ENCODE results near the gene ALPP. TPM values are rescaled to one million over a fixed set of nuclear protein-coding genes. Genes with fewer than 3 reads are reported as not detected.
"Not testable (repeated sequence)": the region's sequence is repeated elsewhere in the genome, so short reads cannot be mapped to it uniquely, and the experiment has no call there.

ALPP gene
- total RNA-seq, 1 donor from 2014 or later: not detected

GRCh38 chr2:232400256-232401015, 21.9 kb downstream of the ALPP start:
- peaks cover 25% of the 10 kb centered on the region for H3K27me3 Mint-ChIP-seq
- no peak overlapping the region for H3K4me3 Mint-ChIP-seq (ENCODE audit: low read depth)
- no peak for TF ChIP-seq CTCF (IDR thresholded peaks at IDR 0.05; ENCODE audit: unreplicated experiment)
- no peak overlapping the region for H3K27ac Mint-ChIP-seq
- no peaks in the 10 kb centered on the region for H3K36me3 Mint-ChIP-seq (ENCODE audit: insufficient read depth)
- no peak for DNase-seq (ENCODE audit: low spot score, unreplicated experiment)
- no peaks in the 10 kb centered on the region for H3K9me3 Mint-ChIP-seq (ENCODE audit: low read depth)
- peaks cover 2% of the 10 kb centered on the region for H3K4me1 Mint-ChIP-seq (ENCODE audit: low read depth)

- no peak overlapping the region for H3K27ac Mint-ChIP-seq
- H3K4me1 Mint-ChIP-seq (ENCODE audit: low read depth): peaks cover 2% of the 10 kb centered on the region
- no peak for TF ChIP-seq CTCF (IDR thresholded peaks at IDR 0.05; ENCODE audit: unreplicated experiment)
Measured at GRCh38 chr2:232402518-232402917, 24.0 kb downstream of the ALPP start.

GRCh38 chr2:232405943-232406510, 27.5 kb downstream of the ALPP start:
- peaks cover 20% of the 10 kb centered on the region for H3K27me3 Mint-ChIP-seq
- no peak for DNase-seq (ENCODE audit: low spot score, unreplicated experiment)
- H3K36me3 Mint-ChIP-seq (ENCODE audit: insufficient read depth): no peaks in the 10 kb centered on the region
- no peak for TF ChIP-seq CTCF (IDR thresholded peaks at IDR 0.05; ENCODE audit: unreplicated experiment)
- no peak overlapping the region for H3K4me3 Mint-ChIP-seq (ENCODE audit: low read depth)
- H3K4me1 Mint-ChIP-seq (ENCODE audit: low read depth): peaks cover 2% of the 10 kb centered on the region
- H3K27ac Mint-ChIP-seq: no peak overlapping the region
- no peaks in the 10 kb centered on the region for H3K9me3 Mint-ChIP-seq (ENCODE audit: low read depth)

More at GRCh38 chr2:232402518-232402917, 24.0 kb downstream of the ALPP start:
- no peaks in the 10 kb centered on the region for H3K36me3 Mint-ChIP-seq (ENCODE audit: insufficient read depth)
- DNase-seq (ENCODE audit: low spot score, unreplicated experiment): no peak
- no peaks in the 10 kb centered on the region for H3K9me3 Mint-ChIP-seq (ENCODE audit: low read depth)
- no peak overlapping the region for H3K4me3 Mint-ChIP-seq (ENCODE audit: low read depth)
- H3K27me3 Mint-ChIP-seq: peaks cover 22% of the 10 kb centered on the region

GRCh38 chr2:232406556-232407310, 28.2 kb downstream of the ALPP start, which contains the start of gene ALPG:
TSS of gene ALPG (plus strand) at chr2:232406844. CDS start at chr2:232406895, 51 bp downstream.
- no peaks in the 10 kb centered on the region for H3K9me3 Mint-ChIP-seq (ENCODE audit: low read depth)
- H3K27ac Mint-ChIP-seq: peak within 1 kb of the TSS; percentile 37
- H3K4me1 Mint-ChIP-seq (ENCODE audit: low read depth): peaks cover 2% of the 10 kb centered on the region
- peaks cover 24% of the 10 kb centered on the region for H3K27me3 Mint-ChIP-seq
- no peaks in the 10 kb centered on the region for H3K36me3 Mint-ChIP-seq (ENCODE audit: insufficient read depth)
- no peak within 1 kb of the TSS for H3K4me3 Mint-ChIP-seq (ENCODE audit: low read depth)
- no peak for DNase-seq (ENCODE audit: low spot score, unreplicated experiment)
- TF ChIP-seq CTCF (IDR thresholded peaks at IDR 0.05; ENCODE audit: unreplicated experiment): no peak

- DNase-seq (ENCODE audit: low spot score, unreplicated experiment); H3K36me3 Mint-ChIP-seq (ENCODE audit: insufficient read depth); H3K27ac Mint-ChIP-seq; H3K9me3 Mint-ChIP-seq (ENCODE audit: low read depth); H3K4me1 Mint-ChIP-seq (ENCODE audit: low read depth); H3K4me3 Mint-ChIP-seq (ENCODE audit: low read depth): not testable (repeated sequence)
- peaks cover 28% of the 10 kb centered on the region for H3K27me3 Mint-ChIP-seq
Measured at GRCh38 chr2:232407428-232408150, 29.0 kb downstream of the ALPP start.

- H3K36me3 Mint-ChIP-seq (ENCODE audit: insufficient read depth); DNase-seq (ENCODE audit: low spot score, unreplicated experiment); H3K4me1 Mint-ChIP-seq (ENCODE audit: low read depth); H3K4me3 Mint-ChIP-seq (ENCODE audit: low read depth); H3K9me3 Mint-ChIP-seq (ENCODE audit: low read depth); H3K27ac Mint-ChIP-seq: not testable (repeated sequence)
- peaks cover 35% of the 10 kb centered on the region for H3K27me3 Mint-ChIP-seq
Measured at GRCh38 chr2:232408269-232408668, 29.7 kb downstream of the ALPP start.

GRCh38 chr2:232409617-232410016, 31.1 kb downstream of the ALPP start:
- H3K4me3 Mint-ChIP-seq (ENCODE audit: low read depth): not testable (repeated sequence)

More at GRCh38 chr2:232409617-232410016, 31.1 kb downstream of the ALPP start:
- DNase-seq (ENCODE audit: low spot score, unreplicated experiment); H3K4me1 Mint-ChIP-seq (ENCODE audit: low read depth); H3K36me3 Mint-ChIP-seq (ENCODE audit: insufficient read depth); H3K27ac Mint-ChIP-seq; H3K9me3 Mint-ChIP-seq (ENCODE audit: low read depth): not testable (repeated sequence)
- H3K27me3 Mint-ChIP-seq: peaks cover 37% of the 10 kb centered on the region
